HG02678 (cell line): ENCODE data around the gene CDKN2D.
"Not testable (repeated sequence)": the region's sequence is repeated elsewhere in the genome, so short reads cannot be mapped to it uniquely, and the experiment has no call there.

Source experiments
- ATAC-seq: cut with Tn5 transposase; IDR thresholded peaks from one replicate; pipeline ENCODE4 v1.9.1; 2021; ENCODE audit warnings: mild to moderate bottlenecking, moderate library complexity; ENCODE audit not compliant: unreplicated experiment

Gene CDKN2D

DNA sequence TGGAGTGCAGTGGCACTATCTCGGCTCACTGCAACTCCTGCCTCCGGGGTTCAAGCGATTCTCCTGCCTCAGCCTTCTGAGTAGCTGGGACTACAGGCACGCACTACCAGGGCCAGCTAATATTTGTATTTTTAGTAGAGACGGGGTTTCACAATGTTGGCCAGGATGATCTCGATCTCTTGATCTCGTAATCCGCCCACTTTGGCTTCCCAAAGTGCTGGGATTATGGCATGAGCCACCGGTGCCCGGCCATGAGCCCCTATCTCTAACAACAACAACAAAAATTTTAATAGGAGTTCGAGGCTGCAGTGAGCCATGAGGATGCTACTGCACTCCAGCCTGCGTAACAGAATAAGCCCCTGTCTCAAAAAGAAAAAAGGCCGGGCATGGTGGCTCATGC lies 13.3 kb upstream of the CDKN2D start:
- no peak for ATAC-seq

DNA sequence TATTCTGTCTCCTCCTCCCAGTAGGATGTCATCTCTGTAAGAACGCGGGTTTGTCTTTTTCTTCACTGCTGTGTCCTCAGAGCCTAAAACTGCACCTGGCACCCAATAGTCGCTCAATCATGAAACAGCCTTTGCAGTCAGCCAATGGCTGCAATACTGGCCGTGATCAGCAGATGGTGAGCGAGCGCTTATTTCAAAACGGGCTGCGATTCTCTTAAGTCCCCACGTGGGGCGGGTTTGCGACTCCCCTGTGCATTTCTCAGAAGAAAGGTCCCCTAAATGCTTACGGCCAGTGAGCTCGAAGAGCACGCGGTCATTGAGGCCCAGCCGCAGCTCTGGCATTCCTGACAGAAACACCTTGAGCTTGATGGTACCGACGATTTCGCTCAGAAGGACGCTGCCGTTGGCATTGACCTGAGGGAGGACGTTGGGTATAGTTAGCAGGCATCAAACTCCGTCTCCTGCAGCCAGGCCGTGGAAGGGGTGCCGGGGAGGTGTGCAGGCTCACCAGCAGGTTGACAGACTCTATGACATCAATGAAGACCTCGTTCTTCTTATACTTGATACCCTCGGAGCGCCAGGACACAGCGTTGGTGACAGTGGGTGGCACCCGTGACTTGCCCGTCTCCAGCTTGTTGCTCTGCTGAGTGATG lies 12.3 kb upstream of the CDKN2D start:
- ATAC-seq, result no peak

DNA sequence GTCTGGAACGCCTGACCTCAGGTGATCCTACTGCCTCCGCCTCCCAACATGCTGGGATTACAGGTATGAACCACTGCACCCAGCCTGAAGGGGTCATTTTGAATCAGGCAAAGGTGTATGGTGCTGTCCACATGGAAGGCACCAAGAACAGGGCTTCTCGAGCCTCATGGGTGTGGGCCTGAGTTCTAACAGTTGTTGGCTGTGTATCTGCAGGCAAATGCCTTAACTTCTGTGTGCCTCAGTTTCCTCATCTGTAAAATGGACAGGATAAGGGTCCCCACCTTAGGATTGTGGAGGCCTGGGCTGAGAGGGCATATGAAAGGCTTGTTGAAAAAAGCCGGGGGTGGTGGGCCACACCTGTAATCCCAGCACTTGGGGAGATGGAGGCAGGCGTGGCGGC lies 9.2 kb upstream of the CDKN2D start:
- ATAC-seq, result no peak

DNA sequence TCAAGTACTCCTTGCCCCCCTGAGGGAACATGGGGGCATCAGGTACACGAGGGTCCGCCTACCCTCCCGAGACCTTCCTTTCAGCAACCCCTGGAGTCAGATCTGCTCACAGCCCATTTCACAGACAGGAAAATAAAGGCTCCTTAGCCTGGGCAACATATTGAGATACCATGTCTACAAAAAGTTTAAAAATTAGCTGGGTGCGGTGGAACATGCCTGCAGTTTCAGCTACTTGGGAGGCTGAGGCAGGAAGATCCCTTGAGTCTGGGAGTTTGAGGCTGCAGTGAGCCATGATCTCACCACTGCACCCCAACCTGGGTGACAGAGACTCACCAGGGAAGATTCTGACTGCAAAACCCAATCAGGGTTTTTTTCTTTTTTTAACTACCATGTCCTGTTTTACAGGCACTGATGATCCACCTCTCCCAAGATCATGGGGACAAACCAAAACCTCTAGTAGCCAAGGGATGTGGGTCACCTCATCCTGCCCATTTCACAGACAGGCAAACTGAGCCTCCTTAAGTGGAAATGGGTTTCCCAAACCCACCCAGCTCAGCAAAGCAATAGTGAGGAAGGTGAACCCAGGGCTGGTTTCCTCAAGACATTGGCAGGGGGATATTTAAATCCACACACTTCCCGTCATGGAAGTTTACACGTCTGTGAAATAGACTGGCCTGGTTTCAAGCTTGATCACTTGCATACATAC lies 6.4 kb upstream of the CDKN2D start:
- no peak for ATAC-seq

DNA sequence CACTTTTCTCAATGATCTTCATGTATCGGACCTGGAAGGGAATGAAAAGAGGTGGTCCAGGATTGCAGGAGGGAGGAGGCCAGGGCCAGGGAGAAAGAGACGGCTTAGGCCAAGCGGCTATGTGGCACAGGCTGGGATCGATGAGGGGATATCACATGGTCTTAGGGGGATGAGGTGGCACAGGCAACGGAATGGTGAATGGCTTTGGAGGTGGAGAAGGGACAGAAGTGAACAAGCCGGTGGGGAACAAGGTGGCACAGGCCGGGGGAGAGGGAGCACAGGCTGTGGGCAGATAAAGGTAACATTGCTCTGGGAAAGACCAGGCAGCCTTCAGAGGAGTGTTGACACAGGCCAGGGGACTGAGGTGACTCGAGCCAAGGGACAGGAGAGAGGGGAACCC lies 5.7 kb upstream of the CDKN2D start:
- no peak for ATAC-seq

DNA sequence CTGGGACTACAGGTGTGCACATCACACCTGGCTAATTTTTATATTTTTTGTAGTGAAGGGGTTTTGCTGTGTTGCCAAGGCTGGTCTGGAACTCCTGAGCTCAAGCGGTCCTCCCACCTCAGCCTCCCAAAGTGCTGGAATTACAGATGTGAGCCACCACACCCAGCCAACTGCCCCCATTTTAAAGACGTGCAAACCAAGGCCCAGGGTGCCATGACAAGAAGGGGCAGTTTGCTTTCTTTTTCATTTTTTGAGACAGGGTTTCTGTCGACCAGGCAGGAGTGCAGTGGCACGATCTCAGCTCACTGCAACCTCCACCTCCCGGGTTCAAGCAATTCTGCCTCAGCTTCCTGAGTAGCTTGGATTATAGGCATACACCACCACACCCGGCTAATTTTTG lies 5.0 kb upstream of the CDKN2D start:
- ATAC-seq, result not testable (repeated sequence)

DNA sequence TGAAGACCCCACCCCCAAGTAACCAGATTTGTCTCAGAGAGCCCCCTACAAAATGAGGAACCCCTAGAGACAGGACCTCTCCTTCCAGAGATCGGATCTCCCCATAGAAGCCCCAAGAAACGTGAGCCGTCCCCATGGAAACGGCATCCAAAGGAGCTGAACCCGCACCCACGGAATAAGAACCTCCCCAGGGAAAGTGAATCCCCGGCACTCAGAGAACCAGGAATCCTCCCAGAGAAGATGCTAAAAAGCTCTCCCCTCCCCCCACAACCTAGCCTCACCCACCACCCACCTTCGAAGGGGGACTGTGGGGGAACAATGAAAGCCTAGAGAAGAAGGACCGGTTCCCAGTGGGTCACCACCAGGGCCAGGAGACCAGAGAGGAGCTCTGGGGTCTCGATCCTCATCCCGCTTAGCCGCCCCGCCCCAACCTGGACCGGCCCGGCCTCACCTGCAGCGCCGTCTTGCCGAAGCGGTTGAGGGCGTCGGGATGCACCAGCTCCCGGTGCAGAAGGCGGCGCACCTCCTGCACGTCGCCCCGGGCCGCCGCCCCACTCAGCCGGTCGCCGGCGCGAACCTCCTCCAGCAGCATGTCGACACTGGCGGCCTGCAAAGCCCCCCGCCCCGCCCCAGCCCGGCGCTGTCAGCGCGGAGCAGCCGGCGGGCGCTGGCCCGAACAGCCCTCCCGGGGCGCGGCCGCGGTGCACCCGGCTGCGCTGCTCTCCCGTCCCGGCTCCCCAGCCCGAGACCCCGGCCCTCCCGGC lies 535 bp downstream of the CDKN2D start:
- ATAC-seq, result no peak

DNA sequence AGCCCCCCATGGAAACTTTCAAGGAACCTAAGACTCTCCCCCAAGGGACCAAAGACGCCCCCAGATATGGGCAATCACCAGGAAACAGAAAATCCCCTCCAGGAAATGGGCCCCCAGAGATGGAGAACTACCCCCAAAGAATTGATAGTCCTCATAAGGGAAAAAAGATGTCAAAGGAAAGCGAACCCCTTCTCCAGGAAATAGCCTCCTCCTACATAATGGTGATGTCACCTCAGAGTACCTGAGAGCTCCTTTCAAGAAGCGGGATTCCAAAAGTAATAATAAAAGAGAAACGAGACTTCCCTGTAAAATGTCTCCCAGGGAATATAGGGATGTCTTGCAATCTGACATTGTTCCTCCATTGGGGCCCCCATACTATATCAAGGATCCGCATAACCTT lies 1.1 kb downstream of the CDKN2D start:
- ATAC-seq, result no peak

DNA sequence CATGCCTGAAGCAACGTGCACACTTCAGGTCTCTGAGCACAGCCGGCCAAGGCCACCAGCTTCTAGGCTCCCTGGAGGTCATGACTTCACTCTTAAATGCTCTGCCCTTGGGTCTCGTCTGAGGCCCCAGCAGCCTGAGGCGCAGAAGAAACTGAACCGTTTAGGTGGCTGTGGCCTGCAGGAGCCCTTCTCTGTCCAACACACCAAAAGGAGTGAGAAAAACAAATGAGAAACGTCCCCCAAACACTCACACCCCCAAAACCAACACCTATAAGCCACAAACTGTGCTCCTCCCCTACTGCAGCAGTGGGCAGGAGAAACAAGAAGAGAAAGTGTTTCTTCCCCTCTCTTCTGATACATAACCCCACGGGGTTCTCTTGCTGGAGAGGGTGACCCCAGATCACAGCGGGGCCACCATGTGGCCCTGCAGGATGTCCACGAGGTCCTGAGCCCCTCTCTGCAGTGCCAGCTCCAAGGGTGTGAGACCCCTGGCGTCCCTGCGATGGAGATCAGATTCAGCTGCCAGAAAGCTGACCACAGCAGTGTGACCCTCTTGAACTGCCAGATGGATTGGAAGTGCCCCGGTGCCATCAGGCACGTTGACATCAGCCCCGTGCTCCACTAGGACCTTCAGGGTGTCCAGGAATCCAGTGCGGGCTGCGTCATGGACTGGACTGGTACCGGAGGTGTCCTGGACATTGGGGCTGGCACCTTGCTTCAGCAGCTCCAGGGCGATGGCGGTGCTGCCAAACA lies 1.9 kb downstream of the CDKN2D start:
- no peak for ATAC-seq

DNA sequence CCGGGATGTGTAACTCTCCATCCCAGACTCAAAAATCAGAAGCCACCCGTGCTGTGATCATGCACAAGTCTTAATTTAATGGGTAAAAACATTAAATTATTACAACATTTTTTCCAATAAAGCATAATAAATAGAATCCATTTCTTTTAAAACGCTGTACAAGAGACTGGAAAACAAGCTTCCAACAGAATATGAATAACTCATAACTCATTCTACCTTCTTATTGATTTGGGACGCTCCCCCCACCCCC lies 2.4 kb downstream of the CDKN2D start:
- no peak for ATAC-seq

DNA sequence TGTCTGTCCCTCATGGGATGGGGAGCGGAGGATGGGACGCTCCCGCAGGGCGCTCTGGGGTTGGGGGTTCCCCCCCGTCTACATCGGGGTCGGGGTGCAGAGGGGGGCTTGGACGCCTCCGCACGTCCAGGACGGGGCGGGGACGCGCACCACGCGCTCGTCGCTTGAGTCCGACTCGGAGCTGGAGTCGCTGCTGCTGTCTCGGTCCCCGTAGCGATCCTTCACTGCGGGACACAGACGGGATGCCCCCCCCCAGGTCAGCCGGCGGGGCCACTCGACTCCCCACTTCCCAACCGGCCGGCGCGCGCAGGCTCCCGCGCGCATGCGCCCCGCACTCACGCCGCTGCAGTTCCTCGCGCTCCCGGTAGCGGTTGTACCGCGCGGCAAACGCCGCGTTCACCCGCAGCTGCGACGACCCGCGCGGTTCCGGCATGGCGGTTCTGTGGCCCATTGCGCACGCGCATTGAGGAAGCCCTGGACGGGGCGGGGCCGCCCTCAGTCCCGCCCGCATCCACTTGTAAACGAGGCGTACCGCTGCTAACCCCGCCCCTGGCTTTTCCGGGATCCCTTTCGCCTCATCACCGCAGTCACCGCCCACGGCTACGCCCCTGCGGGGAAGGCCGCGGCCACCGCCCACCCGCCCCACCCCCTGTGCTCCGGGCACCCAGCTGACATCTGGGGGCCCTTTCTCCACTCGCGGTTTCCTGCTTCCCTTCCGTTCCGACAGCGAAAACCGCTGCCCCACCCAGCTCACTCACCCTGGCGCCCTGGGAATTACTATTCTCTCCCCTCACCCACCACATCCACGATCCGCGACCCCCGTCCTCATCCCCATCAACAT lies 3.0 kb downstream of the CDKN2D start, which contains the start of gene KRI1:
Gene KRI1, minus strand, starts transcription at position 444 of the 841 bp plus-strand sequence. Its CDS starts 11 bp downstream, at position 433.
- peak; percentile 53 for ATAC-seq

DNA sequence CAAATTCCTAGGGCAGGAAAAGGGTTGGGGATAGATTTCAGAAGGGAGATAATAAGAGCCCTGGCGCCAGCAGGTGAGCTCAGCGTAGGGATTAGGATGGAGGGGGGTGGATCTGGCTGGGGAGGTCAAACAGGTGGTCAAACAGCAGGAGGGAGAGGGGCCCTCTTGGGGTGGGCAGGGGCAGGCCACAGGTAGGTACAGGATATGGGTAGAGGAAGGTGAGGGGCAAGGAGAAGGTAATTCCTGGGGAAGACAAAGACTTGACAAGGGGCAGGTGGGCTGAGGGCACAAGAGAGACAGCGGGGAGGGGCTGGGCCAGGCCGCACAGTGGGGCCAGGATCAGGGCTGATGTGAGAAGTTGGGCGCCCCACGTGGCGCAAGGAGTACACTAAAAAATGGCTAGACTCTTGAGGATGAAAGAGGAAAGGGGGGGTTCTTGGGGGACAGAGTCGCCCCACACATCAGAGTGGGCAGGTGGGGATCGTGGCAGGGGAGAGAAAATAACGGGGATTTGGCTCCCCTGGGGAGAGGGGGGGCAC lies 3.7 kb downstream of the CDKN2D start:
- no peak for ATAC-seq

DNA sequence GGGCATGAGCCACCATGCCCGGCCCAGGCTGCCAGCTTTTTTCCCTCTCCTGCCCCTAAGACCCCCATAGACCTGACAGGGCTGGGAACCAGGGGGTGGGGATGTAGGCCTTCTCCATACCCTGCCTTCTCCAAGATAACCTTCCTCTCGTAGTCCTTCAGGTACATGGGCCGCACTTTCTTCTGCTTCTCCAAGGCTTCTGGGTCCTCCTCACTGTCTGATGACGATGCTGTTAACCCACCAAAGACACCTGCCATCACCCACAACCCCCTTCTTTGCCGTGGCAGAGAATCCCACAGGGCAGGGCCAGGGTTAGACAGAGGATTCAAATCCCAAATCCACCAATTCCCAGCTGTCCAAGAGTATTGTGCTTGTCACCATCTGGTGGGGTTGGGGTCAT lies 6.2 kb downstream of the CDKN2D start:
- no peak for ATAC-seq

DNA sequence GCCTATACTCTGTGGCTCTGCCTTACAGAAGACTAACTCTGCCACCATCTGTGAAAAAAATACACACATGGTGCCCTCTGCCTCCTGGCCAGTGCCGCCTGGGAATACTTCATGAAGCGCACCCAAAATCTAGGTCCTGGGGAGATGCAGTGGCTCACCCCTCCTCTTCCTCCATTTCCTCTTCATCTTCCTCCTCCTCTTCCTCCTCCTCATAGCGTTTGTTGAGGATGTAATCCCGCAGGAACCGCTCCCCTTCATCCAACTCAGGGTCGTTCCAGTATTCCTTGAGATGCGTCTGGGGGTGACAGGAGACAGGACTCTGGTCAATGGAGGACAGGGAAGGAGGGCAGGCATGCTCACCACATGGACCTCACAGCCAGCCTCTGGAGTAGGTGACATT lies 8.6 kb downstream of the CDKN2D start:
- ATAC-seq, result no peak

DNA sequence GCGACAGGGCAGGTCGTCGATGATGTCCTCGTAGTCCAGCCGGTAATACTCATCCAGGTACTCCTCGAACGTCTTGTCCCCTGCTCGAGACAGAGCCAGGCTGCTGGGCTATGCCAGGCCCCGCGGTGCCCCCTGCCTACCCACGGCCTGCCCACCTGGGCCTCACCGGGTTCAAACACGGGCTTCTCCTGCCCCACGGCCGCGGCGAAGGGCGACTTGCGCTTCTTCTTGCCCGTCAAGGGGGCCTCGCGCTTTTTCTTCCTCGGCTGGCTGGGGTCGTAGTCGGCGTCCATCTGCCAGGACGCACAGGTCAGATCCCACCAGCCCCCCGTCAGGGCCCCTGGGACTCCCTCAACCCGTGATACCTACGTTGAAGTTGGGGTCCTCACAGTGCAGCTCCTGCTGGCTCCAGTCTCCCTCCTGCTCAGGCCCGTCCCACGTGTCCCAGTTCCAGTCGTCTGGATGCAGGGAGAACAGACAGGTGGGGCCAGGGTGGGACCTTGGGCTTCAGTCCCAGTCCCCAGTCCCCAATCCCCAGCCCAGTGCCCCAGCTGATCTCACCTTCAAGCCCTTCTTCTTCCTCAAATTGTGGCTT lies 11.1 kb downstream of the CDKN2D start:
- no peak for ATAC-seq

DNA sequence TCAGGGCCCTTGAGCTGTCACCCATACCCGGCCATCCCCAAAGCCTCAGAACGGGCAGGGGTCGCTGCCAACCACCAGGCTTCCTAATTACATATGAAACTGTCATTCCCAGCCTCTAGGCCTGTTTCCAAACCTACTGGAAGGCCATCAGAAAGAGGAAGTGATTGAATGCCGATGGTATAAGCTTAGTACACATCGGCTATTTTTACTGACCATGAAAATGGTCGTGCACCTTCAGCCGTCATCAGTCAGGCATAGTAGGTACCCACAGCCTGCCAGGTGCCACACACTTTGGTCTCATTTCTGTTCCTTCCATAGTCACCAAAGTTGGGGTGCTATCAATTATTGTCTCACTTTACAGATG lies 13.2 kb downstream of the CDKN2D start:
- no peak for ATAC-seq

DNA sequence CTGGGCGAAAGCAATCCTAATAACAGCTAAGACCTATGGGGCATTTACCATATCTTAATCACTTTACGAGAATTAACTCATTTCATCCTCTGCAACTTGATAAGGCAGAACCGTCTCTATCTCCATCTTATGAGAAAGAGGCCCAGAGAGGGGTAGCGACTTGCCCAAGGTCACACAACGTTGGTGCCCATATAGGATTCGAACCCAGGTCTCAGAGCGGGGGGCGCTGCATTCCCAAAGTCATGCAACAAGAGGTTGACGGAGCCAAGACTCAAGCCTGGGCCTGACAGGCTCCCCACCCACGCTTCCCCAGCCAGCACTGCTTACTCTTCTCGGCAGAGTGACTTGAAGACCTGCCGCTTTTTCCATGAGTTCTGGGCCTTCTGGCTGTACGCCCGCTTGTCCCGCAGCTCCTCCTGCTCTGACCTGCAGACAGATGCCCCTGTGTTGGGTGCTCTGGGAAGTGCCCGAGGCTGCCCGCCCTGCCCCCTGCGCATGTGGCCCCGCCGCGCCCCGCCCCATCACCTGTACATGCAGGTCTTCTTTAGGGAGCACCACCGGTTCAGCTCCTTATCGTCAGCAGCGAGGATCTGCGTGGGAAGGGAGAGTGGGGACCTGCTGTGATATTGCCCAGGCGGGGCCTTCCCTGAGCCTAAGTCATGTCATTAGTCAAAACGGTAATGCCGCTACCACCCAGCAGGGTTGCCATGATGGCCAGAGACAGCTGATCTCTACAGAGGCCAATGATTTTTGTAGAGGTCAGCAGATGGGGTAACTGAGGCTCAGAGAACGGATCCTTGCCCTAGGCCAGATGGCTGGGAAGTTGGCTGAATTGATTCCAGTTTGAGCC lies 13.8 kb downstream of the CDKN2D start:
- ATAC-seq, result no peak

DNA sequence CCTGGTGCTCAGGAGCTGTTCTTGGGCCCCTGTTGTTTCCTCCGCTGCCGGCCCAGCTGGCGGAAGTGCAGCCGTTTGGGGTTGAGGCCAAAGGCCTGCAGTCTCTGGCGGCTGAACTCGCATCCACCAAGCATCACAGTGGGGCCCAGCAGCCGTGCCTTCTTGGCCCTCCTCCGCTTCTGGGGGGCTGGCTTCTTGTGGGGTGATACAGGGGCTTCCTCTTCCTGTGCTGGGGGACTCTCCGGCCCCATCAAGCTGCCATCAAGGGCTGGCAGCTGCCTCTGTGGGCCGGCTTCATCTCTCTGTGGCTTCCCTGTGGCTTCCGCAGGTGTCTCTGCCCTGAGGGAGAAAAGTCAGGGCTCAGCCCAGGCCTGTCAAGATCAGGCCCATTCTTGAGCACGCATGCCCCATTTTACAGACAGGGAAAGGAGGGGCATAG lies 14.8 kb downstream of the CDKN2D start:
- ATAC-seq, result peak; percentile 82

DNA sequence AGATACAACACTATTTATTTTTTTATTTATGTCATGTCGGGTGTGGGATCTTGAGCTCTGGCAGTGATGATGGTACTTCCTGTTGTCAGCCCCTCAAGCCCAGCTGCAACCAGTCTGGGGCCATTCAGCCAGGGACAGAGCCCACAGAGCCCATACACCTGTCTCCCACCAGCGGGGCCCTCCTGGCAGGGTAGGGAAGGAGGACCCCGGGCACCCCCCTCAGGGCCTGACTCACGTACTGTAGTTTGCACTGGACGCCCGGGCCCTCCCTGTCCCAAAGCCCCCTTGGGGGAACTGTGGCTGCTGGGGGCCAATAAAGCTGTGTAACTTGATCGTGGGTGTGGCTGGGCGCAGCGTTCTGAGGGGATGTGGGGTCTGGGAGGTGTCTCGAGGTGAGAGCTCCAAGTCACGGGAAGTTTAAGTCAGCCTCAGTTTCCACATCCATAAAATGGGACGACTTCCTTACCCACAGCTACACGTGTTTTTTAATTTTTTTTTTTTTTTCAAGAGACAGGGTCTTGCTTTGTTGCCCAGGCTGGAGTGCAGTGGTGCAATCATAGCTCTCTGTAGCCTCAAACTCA lies 15.6 kb downstream of the CDKN2D start:
- no peak for ATAC-seq
